AG04449 (cell line): ENCODE results near the gene SCAF4.

Experiments
- CTCF ChIA-PET: fragments of 350-600 bp; formaldehyde crosslinking; extraction: SDS; loops from one replicate; lab custom pipeline; 2021; ENCODE audit warnings: antibody characterized with exemption; lab: Yijun Ruan, JAX
- POLR2A ChIA-PET: fragments of 400-600, 350-600 bp; formaldehyde crosslinking; extraction: SDS; loops from one replicate; lab custom pipeline; 2020; ENCODE audit warnings: antibody characterized with exemption, inconsistent platforms; lab: Yijun Ruan, JAX
- DNase-seq: peaks from one replicate; pipeline ENCODE4 v3.0.0-alpha.2; 2010; ENCODE audit warnings: low read depth, low spot score
- H3K4me3 ChIP-seq: 2 replicates; pipeline ENCODE4 v1.5.1; 2011; ENCODE audit warnings: low read depth, mild to moderate bottlenecking, control low read depth, low read length
- CTCF ChIP-seq: IDR thresholded peaks from one replicate; pipeline ENCODE4 v1.5.1; 2011; ENCODE audit warnings: mild to moderate bottlenecking, moderate library complexity, low read length, control low read depth, inconsistent platforms; ENCODE audit not compliant: insufficient read depth; ENCODE audit errors: missing control alignments

The SCAF4 gene

GRCh38 chr21:31721381-31721780 is 10.5 kb downstream of the SCAF4 start:
- no peak overlapping the region for H3K4me3 ChIP-seq
- no peak for DNase-seq
- ChIA-PET CTCF (no interaction called here), POLR2A (no interaction called here)
- no peak for TF ChIP-seq CTCF

GRCh38 chr21:31720739-31721138 is 11.2 kb downstream of the SCAF4 start:
- H3K4me3 ChIP-seq = no peak overlapping the region
- CTCF ChIA-PET = no interaction called here
- DNase-seq = no peak
- TF ChIP-seq CTCF = no peak
- POLR2A ChIA-PET = no interaction called here

GRCh38 chr21:31720330-31720729 is 11.6 kb downstream of the SCAF4 start:
- TF ChIP-seq CTCF = no peak
- CTCF ChIA-PET = no interaction called here
- no peak for DNase-seq
- POLR2A ChIA-PET = no interaction called here
- no peak overlapping the region for H3K4me3 ChIP-seq

GRCh38 chr21:31716106-31716505 is 15.8 kb downstream of the SCAF4 start:
- no peak for DNase-seq
- H3K4me3 ChIP-seq = no peak overlapping the region
- TF ChIP-seq CTCF = no peak
- ChIA-PET CTCF (no interaction called here), POLR2A (no interaction called here)

- DNase-seq = no peak
- H3K4me3 ChIP-seq = no peak overlapping the region
- POLR2A ChIA-PET = no interaction called here
- TF ChIP-seq CTCF = no peak
- CTCF ChIA-PET = no interaction called here
Measured at GRCh38 chr21:31714741-31715365, 17.1 kb downstream of the SCAF4 start.

- no peak for TF ChIP-seq CTCF
- H3K4me3 ChIP-seq = no peak overlapping the region
- CTCF ChIA-PET = no interaction called here
- no peak for DNase-seq
- POLR2A ChIA-PET = no interaction called here
Measured at GRCh38 chr21:31713973-31714740, 17.8 kb downstream of the SCAF4 start.
